HG03060 (cell line): Measurements from ENCODE around the gene CFAP70.
"Not testable (repeated sequence)": the region's sequence is repeated elsewhere in the genome, so short reads cannot be mapped to it uniquely, and the experiment has no call there.

Source experiments
- ATAC-seq: cut with Tn5 transposase; IDR thresholded peaks from one replicate; pipeline ENCODE4 v1.9.1; 2021; ENCODE audit warnings: low read depth, moderate number of reproducible peaks; ENCODE audit not compliant: unreplicated experiment

Gene CFAP70

DNA sequence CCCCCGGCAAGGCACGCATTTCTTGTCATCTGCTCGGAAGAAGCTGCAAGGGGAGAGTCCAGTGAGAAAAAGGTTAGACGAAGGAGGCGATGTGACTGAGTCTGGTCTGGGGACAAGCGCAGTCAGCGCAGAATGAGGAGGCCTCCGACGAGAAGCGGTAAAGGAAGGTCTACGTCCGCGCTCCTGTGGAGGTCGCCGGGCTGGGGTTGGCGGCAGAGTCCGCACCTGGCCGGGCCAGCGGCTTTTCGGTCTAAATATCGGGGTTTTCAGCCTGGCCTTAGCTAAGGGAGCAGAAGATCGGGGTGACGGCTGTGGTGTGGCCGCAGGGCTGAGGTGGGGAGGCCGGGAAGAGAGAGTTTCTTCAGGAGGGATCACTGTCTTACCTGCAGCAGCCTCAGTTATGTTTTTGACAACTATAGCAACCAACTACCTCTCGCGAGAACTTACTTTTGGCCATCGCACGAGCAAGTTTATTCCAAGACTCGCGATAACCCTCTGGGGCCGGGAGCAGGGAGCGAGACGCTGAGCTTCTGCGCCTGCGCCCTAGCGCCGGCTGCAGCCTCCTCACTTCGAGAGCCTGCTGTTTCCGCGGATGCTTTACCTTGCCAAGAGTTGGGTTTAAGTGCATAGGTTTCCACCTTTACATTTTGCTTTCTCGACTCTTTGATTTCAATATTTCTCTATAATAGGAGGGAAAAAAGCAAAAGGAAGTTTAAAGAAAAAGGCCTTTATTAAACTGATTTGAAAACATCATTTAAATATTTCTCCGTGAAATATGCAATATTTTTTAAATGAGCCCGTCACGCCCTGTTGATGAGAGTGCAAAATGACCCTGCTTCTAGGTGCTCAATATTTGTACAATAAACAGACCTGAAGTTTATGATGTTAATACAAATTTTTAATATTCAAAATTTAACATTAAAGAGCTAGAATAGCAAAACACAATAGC, at the start of gene CFAP70:
Gene CFAP70 (minus strand): TSS at position 534 of the 949 bp plus-strand sequence. CDS start 4,068 bp downstream, outside the sequence.
- ATAC-seq, result peak; percentile 92

DNA sequence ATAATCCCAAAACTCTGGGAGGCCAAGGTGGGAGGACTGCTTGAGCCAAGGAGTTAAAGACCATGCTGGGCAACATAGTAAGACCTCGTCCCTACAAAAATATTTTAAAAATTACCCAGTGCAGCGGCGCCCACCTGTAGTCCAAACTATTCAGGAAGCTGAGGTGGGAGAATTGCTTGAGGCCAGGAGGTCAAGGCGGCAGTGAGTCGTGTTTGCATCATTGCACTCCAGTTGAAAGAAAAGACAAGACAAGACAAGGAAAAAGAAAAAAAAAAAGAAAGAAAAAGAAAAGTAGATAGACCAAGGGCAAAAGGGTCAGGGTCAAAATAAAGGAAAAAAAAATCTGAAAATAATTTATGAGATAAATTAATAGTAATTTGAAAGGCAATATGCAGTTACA, 49.4 kb upstream of the CFAP70 start:
- no peak for ATAC-seq

DNA sequence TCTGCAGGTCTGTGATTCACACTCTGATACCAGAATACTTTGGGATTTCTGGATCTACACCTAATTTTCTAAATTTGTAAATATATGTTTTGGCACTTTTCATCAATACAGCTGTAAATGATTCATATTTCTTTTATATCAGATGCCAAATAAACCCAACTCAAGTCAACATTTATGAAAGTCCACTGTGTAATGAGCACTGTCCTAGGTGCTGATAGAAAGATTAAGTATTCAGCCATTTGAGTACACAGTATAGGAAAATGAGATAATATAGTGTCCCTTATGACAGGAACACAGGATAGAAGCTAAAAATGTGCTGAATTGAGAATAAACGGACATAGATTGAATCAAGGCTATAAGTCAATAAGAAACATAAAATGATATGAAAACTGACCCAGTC, 48.8 kb upstream of the CFAP70 start:
- ATAC-seq, result no peak

DNA sequence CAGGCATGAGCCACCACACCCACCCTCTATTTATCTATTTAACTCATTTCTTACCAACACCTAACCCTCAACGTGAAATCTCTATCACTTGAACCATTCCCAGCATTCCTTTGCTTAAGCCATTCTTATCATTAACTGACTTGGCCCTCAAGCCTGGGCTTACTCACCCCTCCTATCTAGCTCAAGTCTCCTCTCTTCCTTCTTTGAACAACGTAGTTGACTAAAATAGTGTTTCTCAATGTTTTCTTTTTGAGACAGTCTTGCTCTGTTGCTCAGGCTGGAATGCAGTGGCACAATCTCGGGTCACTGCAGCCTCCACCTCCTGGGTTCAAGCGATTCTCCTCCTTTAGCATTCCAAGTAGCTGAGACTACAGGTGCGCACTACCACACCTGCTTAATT, 48.2 kb upstream of the CFAP70 start:
- ATAC-seq, result no peak

DNA sequence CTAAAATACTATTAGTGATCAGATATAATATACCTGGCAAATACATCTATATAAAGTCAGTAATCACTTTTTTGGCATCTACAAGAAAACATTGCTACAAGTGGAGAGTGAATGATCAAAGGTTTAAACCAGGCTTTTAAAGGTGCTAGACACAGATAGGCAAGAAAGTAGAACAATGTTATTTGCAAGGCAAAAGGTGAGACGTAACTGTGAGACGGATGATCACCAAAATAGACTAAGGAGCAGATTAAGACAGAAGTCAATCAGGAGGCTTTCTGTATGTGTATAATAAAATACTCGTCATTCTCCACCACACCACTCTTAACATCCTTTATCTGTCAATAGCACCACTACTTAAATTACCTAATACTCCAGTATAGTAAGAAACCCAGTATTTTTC, 46.9 kb upstream of the CFAP70 start:
- no peak for ATAC-seq

DNA sequence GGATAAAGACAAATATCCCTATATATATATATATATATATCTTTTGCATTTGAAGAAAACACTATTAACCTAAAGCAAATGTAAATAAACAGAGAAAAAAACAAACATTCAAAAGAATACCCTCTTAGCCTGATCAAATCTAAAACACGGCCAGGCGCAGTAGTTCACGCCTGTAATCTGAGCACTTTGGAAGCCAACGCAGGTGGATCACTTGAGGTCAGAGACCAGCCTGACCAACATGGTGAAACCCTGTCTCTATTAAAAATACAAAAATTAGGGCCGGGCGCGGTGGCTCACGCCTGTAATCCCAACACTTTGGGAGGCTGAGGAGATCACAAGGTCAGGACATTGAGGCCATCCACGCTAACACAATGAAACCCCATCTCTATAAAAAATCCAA, 46.0 kb upstream of the CFAP70 start:
- ATAC-seq, result no peak

DNA sequence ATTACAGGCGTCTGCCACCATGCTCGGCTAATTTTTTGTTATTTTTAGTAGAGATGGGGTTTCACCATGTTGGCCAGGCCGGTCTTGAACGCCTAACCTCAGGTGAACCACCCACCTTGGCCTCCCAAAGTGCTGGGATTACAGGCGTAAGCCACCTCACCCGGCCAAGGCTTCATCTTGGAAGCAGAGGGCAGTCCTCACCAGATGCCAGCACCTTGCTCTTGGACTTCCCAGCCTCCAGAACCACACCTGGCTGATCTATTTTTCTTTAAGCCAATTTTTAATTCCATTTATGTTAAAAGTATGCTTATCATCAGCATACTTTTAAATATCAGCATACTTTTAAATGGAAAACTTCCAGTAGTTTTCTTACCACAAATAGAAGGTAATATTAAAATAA, 43.0 kb upstream of the CFAP70 start:
- no peak for ATAC-seq

DNA sequence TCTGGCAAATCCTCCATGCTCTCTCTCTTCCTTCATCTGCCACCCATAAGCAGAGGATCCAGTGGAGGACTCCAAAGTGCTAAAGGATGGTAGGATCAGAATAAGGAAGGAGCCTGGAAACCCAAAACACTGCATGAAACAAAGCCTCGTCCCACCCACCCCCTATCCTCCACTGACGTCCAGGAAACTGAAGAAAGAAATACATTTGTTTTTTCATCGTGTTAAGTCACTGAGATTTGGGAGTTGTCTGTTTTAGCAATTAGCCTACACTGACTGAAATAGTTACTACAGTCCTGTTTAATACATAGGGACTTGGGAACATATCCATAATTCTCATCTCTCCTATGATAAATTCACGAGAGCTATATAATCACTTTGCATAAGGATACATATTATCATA, 40.4 kb upstream of the CFAP70 start:
- no peak for ATAC-seq

DNA sequence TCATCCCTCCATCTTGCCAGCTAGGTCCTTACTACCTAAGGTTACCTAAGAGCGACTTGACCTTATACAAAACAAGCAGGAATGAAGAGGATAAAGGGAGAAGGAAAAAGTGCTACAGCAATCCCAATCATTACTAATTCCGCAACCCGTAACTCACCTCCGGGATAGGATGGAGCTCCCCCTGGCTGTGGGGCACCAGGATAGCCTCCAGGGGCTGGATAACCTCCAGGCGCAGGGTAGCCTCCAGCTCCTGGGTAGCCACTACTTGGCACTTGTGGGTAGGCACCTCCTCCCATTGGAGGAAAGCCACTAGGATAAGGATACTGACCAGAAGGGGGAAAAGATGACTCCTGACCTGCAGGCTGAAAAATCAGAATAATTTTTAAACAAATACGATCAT, 39.4 kb upstream of the CFAP70 start:
- no peak for ATAC-seq

DNA sequence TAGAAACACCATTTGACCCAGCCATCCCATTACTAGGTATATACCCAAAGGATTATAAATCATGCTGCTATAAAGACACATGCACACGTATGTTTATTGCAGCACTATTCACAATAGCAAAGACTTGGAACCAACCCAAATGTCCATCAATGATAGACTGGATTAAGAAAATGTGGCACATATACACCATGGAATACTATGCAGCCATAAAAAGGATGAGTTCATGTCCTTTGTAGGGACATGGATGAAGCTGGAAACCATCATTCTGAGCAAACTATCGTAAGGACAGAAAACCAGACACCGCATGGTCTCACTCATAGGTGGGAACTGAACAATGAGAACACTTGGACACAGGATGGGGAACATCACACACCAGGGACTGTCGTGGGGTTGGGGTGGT, 35.7 kb upstream of the CFAP70 start:
- ATAC-seq, result not testable (repeated sequence)

DNA sequence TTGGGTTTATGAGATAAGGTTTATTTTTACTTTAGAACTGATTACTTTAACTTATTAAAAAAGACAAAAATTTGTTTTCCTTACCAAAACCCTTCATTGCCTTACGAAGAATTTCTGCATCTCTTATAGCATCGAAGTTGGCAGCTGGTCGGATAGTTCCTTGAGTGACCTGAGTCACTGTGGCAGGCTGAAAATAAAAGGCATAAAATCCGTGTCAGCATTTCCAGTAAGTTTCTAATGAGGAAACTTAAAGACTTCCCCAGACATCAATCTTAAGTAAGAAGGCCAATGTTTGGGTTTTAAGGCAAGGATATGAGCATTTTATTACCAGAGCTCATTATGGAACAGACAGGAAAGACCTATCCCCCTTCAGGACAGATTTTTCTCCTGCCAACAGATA, 29.6 kb upstream of the CFAP70 start:
- no peak for ATAC-seq

DNA sequence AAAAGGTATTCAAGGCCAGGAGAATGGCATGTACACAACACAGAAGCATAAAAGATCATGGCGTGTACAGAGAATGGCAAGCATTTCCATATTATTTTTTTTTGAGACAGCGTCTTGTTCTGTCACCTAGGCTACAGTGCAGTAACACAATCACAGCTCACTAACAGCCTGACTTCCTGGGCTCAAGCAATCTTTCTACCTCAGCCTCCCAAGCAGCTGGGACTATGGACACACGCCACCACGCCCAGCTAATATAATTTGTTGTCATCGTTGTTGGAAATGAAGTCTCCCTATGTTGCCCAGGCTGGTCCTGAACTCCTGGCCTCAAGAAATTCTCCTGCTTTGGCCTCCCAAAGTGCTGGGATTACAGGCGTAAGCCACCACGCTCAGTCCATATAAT, 27.9 kb upstream of the CFAP70 start:
- no peak for ATAC-seq

DNA sequence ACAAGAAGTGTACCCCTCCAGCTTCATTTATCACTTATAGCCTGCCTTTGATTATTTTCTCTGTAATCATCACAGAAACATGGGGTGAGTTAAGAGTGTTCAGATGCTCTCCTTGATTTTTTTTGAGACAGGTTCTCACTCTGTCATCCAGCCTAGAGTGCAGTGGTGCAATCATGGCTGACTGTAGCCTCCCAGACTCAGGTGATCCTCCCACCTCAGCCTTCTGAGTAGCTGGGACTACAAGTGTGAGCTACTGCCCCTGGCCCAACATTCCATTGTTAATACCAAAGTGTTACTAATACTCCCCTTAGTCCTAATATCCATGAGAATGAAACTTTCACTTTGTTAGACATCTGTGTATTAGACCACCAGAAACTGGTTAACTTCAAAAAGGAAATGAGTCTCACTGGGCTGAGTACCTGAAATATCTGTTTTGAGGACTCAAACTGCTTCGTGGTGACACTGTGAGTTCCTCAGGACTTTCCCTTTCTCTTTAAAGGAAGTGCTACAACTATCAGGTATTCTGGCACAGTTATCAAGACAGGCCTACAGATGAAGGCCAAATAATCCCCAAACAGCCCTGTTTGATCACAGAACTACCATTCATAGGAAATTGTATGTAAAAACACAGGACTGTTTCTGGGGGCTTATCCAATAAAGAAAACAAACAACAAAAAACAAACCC, 20.5 kb upstream of the CFAP70 start:
- ATAC-seq, result no peak

DNA sequence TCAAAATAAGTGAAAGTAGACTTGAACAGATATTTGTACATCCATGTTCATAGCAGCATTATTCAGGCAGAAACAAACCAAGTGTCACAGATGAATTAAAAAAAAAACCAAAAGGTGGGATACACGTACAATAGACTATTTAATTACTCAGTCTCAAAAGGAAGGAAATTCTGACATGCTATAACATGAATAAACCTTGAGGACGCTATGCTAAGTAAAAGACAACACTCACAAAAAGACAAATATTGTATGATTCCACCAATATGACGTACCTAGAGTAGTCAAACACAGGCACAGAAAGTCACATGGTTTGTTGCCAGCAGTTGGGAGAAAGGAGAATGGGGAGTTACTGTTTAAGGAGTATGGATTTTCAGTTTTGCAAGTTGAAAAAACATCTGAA, 18.0 kb upstream of the CFAP70 start:
- ATAC-seq, result no peak

DNA sequence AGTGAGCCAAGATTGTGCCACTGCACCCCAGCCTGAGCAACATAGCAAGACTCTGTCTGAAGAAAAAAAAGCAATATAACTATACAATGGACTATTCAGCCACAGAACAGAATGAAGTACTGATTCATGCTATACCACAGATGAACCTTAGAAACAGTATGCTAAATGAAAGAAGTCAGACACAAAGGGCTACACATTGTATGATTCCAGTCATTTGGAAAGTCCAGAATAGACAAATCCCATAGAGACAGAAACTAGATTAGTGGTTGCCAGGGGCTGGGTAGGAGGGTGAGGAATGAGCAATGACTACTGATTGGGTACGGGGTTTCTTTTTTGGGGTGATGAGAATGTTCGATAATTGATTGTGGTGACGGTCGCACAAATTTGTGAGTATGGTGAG, 9.6 kb upstream of the CFAP70 start:
- no peak for ATAC-seq

DNA sequence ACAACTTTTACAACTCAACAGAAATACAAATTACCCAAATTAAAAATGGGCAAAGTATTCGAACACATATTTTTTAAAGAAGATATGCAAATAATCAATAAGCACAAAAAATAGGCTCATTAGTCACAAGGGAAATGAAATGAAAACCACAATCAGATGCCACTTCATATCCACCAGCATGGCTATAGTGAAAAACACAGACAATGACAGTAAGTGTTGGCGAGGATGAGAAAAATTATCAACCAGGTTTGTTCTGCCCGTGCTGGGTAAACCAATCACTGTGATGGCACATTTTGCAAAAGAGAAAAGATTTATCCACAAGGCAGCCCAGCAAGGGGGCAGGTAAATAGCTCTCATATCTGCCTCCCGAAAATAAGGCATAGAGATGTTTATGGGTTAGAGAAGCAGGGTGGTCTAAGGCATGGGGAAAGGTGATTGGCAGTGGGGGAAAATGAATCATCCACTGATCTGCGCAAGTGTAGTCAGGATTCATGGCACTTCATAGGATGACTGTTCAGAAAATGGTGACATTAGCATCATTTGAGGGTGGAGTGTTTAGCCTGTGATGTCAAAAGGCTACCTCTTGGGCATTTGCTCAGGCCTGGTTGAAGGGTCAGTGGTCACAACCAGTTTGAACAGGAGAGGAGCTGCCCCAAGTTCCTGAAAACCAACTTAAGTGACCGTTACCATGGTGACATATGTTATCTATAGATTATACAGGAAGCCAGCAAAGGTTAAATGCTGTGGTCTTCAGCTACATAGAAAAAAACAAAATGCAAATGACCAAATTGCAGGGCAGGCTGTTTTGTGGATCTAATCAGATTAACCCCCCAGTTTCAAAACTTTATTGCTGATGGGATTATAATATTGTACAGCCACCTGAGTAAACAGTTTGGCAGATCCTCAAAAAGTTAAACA, 8.0 kb upstream of the CFAP70 start:
- no peak for ATAC-seq

DNA sequence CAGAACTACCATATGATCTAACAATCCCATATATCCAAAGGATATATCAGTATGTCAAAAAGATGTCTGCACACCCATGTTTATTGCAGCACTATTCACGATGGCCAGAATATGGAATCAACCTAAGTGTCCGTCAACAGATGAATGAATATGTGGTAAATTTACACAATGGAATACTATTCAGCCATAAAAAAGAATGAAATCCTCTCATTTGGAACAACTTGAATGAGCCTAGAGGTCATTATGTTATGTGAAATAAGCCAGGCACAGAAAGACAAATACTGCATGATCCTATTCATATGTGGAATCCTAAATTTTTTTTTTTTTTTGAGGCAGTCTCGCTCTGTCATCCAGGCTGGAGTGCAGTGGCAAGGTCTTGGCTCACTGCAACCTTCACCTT, 6.3 kb upstream of the CFAP70 start:
- no peak for ATAC-seq

DNA sequence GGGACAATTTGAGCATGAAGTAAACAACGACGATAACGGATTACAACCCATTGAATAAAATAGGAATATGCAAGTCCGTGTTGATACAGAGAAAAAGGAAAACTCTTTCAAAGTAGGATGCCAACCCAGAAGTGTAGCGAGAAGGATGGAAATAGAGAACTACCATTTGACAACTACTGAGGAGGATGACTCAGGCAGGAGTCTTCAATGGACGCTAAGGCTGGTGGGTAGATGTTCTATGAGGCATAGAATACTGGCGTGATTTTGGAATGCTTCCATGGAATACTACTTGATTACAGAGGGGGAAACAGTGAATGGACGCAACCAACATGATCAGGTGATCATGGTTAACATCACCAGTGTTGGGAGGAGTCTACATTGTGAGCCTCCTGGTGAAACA, 828 bp upstream of the CFAP70 start:
- no peak for ATAC-seq

DNA sequence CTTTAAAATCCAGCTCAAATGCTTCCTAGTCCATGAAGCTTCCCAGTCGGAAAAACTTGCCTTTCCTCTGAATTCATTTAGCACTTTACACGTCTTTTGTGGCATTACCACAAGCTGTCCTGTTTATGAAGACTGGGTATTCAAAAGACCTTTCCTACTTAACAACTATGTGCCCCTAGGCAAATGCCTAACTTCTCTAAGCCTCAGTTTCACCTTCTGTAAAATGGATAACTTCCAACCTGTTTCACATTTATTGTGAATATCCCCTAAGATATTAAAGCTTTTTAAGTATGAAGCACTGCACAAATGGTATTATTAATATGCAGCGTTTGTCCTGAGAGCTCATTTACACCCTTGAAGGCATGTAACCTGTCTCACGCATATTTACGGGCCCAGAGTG, 843 bp downstream of the CFAP70 start:
- no peak for ATAC-seq

DNA sequence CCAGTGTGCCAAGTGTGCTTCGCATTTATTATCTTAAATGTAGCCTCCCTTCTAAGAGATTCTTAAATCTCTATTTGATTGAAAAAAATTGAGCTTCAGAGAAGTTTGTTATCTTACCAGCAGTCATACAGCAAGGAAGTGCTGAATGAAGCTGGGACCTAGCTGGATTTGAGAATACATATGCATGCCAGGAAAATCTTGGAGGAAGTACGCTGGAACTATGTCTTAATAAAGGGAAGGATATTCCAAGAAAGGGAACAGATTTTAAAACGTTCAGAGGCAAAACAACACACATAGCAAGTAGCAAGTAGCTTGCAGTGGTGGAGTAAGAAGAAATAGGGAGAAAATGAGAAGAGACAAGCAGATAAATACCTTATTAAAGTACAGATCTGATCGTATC, 1.5 kb downstream of the CFAP70 start:
- ATAC-seq, result no peak

DNA sequence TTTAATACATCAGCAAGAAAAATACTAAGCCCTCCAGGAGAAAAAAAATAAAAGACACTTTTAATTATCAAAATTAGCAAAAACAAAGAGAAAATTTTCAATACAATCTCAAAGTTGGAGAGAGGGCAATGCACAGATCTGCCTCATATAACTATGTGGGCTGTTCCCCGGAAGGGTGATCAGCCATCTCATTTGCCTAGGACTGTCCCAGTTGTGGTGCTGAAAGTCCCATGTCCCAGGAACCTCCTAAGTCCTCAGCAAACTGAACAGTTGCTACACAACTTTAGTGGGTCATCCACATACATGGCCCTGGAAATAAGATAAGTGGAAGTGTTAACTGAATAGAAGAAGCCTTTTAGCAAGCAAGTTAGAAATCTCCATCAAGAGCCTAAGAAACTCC, 14.4 kb downstream of the CFAP70 start:
- no peak for ATAC-seq
